Activated naive CD4-positive, alpha-beta T cell treated with Interleukin-2 at 50 U/mL for 16 hours (primary cell): ENCODE data around the gene MROH2A.
"Not testable (repeated sequence)": the region's sequence is repeated elsewhere in the genome, so short reads cannot be mapped to it uniquely, and the experiment has no call there.

Experiments used
- DNase-seq: peaks from one replicate; pipeline ENCODE4 v3.0.0-alpha.2; 2020

MROH2A gene

DNA sequence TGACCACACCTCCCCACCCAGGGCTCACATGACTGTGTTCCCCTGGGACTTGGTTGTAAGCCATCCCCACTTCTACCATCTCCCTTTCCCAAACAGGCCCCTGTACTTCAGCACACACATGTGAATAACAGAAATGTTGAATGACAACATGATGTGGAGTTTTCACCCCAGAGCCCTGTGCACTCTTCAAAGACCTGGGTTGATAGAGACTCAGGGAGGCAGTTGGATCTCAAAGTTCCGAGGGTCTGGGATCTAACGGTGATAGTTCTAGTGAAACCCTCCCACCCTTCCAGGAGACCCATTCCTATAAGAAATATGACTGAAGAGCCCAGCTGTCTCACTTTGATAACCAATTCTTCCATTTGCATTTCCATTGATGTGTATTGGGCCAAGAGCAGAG lies at the start of gene MROH2A:
MROH2A (plus strand) TSS at position 301 of the 400 bp plus-strand sequence. CDS start 1,029 bp downstream, outside the sequence.
- DNase-seq = no peak

DNA sequence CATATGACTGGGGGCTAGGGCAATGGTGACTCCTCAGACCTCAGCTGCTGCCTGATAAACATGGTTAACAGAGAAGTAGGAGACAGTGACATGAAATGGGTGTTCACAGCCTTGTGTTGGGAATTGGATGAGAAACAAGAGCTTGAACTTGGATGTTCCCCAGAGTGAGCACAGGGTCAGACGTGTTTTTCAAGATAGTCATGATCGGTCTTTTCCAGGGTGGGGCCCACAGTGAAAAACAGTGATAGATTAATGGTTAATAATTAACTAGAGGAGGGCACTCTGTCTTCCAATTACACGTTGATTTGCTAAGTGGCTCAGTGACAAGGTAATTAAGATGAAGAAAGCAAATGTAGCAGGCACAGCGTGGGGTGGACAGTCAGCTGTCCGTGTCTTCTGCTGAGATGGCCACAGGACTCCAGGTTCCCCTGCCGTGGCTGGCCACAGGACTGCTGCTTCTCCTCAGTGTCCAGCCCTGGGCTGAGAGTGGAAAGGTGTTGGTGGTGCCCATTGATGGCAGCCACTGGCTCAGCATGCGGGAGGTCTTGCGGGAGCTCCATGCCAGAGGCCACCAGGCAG lies 49.3 kb upstream of the MROH2A start, which contains the start of gene UGT1A3:
UGT1A3 (plus strand) TSS at position 320 of the 579 bp plus-strand sequence; CDS start at position 405, 85 bp downstream.
- no peak for DNase-seq

GRCh38 chr2:233736868-233737653 lies 41.1 kb upstream of the MROH2A start:
- DNase-seq = not testable (repeated sequence)

GRCh38 chr2:233740870-233741269 lies 37.3 kb upstream of the MROH2A start:
- DNase-seq = no peak

- no peak for DNase-seq
Measured at GRCh38 chr2:233743464-233744259, 34.5 kb upstream of the MROH2A start.

GRCh38 chr2:233745073-233745755 lies 32.9 kb upstream of the MROH2A start:
- DNase-seq = no peak

- not testable (repeated sequence) for DNase-seq
Measured at GRCh38 chr2:233745838-233746237, 32.3 kb upstream of the MROH2A start.

DNA sequence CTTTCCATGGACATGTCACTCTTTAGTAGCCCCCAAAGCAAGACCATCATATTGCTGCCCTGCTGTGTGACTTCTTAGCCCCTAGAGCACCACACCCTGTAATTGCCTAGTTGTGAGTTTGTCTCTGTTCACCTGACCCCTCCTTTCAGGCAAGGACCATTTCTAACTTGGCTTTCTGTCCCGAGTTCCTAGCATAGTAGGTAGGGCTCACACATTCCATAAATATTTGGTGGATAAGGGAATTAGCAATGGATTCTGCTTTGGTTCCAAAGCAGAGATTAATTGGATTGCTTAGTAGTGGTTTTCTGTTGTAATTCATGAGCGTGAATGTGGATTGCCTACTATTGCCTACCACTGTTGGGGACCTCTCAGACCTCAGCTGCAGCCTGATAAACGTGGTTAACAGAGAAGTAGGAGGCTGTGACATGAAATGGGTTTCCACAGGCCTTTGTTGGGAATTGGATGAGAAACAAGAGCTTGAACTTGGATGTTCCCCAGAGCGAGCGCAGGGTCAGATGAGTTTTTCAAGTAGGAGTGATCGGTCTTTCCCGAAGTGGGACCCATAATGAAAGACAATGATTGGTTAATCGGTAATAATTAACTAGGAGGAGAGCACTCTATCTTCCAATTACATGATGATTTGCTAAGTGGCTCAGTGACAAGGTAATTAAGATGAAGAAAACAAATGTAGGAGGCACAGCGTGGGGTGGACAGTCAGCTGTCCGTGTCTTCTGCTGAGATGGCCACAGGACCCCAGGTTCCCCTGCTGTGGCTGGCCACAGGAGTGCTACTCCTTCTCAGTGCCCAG lies 31.5 kb upstream of the MROH2A start:
- DNase-seq = no peak

DNA sequence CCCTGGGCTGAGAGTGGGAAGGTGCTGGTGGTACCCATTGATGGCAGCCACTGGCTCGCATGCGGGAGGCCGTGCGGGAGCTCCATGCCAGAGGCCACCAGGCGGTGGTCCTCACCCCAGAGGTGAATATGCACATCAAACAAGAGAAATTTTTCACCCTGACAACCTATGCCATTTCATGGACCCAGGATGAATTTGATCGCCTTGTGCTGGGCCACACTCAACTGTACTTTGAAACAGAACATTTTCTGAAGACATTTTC lies 30.9 kb upstream of the MROH2A start:
- no peak for DNase-seq

DNA sequence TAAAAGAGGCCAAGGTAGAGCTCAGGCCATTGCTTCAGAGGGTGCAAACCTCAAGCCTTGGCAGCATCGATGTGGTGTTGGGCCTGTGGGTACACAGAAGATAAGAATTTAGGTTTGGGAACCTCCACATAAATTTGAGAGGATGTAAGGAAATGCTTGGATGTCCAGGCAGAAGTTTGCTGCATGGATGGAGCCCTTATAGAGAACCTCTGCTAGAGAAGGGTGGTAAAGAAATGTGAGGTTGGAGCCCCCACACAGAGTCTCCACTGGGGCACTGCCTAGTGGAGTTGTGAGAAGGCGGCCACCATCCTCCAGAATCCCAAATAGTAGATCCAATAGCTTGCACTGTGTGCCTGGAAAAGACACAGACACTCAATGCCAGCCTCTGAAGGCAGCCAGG lies 27.4 kb upstream of the MROH2A start:
- not testable (repeated sequence) for DNase-seq

DNA sequence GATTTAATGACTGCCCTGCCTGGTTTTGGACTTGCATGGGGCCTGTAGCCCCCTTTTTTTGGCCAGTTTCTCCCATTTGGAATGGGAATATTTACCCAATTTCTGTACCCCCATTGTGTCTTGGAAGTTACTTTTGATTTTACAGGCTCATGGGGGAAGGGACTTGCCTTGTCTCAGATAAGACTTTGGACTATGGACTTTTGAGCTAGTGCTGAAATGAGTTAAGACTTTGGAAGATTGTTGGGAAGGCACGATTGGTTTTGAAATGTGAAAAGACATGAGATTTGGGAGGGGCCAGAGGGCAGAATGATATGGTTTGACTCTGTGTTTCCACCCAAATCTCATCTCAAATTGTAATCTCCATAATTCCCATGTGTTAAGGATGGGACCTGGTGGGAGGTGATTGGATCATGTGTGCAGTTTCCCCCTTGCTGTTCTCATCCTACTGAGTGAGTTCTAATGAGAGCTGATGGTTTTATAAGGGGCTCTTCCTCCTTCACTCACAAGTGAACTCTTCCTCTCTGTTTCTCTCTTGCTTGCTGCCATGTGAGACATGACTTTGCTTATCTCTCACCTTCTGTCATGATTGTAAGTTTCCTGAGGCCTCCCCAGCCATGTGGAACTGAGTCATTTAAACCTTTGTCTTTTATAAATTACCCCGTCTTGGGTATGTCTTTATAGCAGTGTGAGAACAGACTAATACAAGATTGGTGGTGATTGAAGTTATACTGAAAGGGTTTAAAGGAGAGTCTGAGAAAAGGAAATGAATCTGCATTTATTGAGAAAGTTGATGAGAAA lies 26.7 kb upstream of the MROH2A start:
- not testable (repeated sequence) for DNase-seq

GRCh38 chr2:233754872-233755611 lies 23.1 kb upstream of the MROH2A start:
- DNase-seq = no peak

GRCh38 chr2:233756429-233757081 lies 21.6 kb upstream of the MROH2A start:
- DNase-seq = no peak

GRCh38 chr2:233758141-233758540 lies 20.0 kb upstream of the MROH2A start:
- DNase-seq = no peak

DNA sequence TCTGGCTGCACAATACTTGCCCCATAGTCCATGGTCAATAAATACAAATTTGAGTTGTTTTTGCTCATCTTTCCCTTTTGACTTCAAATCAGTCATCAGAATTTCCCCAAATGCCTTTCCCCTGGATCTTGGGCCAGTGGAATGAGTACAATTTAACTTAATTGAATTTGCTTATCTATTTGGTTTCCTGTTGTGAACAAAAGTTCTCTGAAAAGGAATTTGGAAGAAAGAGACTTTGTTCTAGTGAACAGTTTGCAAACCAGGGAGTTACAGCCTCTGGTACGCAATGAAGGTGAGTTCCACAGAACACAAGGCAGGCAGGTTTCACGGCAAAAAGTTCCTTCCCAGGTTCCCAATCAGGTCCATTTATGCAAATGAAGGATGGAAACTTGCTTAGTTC lies 19.3 kb upstream of the MROH2A start:
- DNase-seq = no peak

GRCh38 chr2:233760043-233760442 lies 18.1 kb upstream of the MROH2A start, which contains the start of gene UGT1A1:
TSS of gene UGT1A1 (plus strand) at chr2:233760270. CDS start at chr2:233760288, 18 bp downstream.
- DNase-seq = no peak

- DNase-seq = no peak
Measured at GRCh38 chr2:233761040-233761769, 16.9 kb upstream of the MROH2A start.

GRCh38 chr2:233764264-233764663 lies 13.9 kb upstream of the MROH2A start:
- no peak for DNase-seq

DNA sequence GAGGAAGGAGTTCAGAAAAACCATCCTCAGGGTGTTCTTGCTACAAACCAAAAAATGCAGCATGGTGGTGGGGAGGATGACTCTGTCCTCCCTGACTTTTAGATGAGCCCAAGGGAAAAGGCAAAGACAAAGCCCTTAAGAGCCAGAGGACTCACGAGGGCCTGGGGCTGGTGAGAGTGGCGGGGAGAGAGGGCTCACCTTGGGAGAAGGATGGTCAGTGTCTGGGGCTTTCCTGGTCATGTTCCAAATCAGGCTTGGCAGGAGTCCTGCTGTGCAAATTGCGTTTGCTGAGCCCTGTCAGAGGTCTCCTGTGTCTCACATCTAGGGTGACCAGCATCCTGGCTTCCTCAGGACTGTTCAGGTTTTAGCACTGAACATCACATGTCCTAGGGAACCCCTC lies 13.4 kb upstream of the MROH2A start:
- no peak for DNase-seq
